Caco-2 (cell line): ENCODE results near the gene SHC1. TPM values are rescaled to one million over a fixed set of nuclear protein-coding genes. Genes with fewer than 3 reads are reported as not detected.

ENCODE experiments used
- BruUV-seq: library from RNA; stranded (reverse); fragments of 400-500 nt; replicated peaks from 2 replicates; lab custom pipeline; 2021; lab: Mats Ljungman, UMichigan
- CTCF ChIA-PET: fragments of 300-600 bp; sonication (Branson Sonifier 250); formaldehyde crosslinking; loops from one replicate; lab custom pipeline; 2022; ENCODE audit warnings: antibody characterized with exemption; lab: Charles Lee
- POLR2A ChIA-PET: fragments of 300-600 bp; sonication (Branson Sonifier 250); formaldehyde crosslinking; loops from one replicate; lab custom pipeline; 2022; ENCODE audit warnings: antibody characterized with exemption; lab: Charles Lee
- DNase-seq, 2 experiments: peaks; one replicate each; pipeline versions ENCODE4 v3.0.0 to v3.0.0-alpha.2; 2020 to 2022
- H3K27me3 ChIP-seq: replicated peaks from 2 replicates; pipeline ENCODE4 v1.6.0; 2011; ENCODE audit warnings: low read length; ENCODE audit not compliant: control insufficient read depth, insufficient read depth
- H3K36me3 ChIP-seq: 2 replicates; pipeline ENCODE4 v1.5.1; 2011; ENCODE audit warnings: low read length; ENCODE audit not compliant: control insufficient read depth, insufficient read depth
- H3K4me1 ChIP-seq: fragments of 250-450 bp; sonication (Bioruptor Pico); 2 replicates; pipeline ENCODE4 v1.5.1; 2020; ENCODE audit warnings: mild to moderate bottlenecking
- H3K4me3 ChIP-seq: 2 replicates; pipeline ENCODE4 v1.5.1; 2011; ENCODE audit warnings: low read depth, mild to moderate bottlenecking, control low read depth, low read length
- H3K9me3 ChIP-seq: fragments of 250-450 bp; sonication (Bioruptor Pico); 2 replicates; pipeline ENCODE4 v1.5.1; 2020; ENCODE audit warnings: mild to moderate bottlenecking, moderate library complexity
- H3K27ac Mint-ChIP-seq: one replicate; pipeline ENCODE4 v1.8.0; 2022; ENCODE audit warnings: mixed read lengths; ENCODE audit not compliant: unreplicated experiment
- H3K27me3 Mint-ChIP-seq: one replicate; pipeline ENCODE4 v1.8.0; 2022; ENCODE audit warnings: mixed read lengths; ENCODE audit not compliant: insufficient read depth, unreplicated experiment
- H3K36me3 Mint-ChIP-seq: one replicate; pipeline ENCODE4 v1.8.0; 2022; ENCODE audit warnings: mild to moderate bottlenecking, mixed read lengths; ENCODE audit not compliant: insufficient read depth, unreplicated experiment
- H3K4me1 Mint-ChIP-seq: one replicate; pipeline ENCODE4 v1.8.0; 2022; ENCODE audit warnings: low read depth, mixed read lengths; ENCODE audit not compliant: unreplicated experiment
- H3K4me3 Mint-ChIP-seq: one replicate; pipeline ENCODE4 v1.8.0; 2022; ENCODE audit warnings: mild to moderate bottlenecking, moderate library complexity, mixed read lengths; ENCODE audit not compliant: unreplicated experiment
- H3K9me3 Mint-ChIP-seq: one replicate; pipeline ENCODE4 v1.8.0; 2022; ENCODE audit warnings: mixed read lengths; ENCODE audit not compliant: unreplicated experiment
- CTCF ChIP-seq, 2 experiments: fragments of 200-600 bp in 1 of 2; IDR thresholded peaks; 1 replicate in 1 of 2; 2 replicates in 1 of 2; pipeline versions ENCODE4 v1.5.1 to v1.8.0; 2011 to 2022; ENCODE audit warnings: antibody characterized with exemption in 1 of 2, control low read depth in 1 of 2, inconsistent platforms in 1 of 2, low read depth in 1 of 2, low read length in 1 of 2, mild to moderate bottlenecking in 1 of 2, moderate library complexity in 1 of 2; ENCODE audit not compliant: insufficient read depth in 1 of 2, severe bottlenecking in 1 of 2, unreplicated experiment in 1 of 2
- intact Hi-C: fragments of 100-400 bp; cut with micrococcal nuclease; formaldehyde crosslinking; loops from one replicate; pipeline ENCODE4 v1.10.0; 2022; ENCODE audit not compliant: unreplicated experiment
- total RNA-seq: library from RNA; stranded (reverse); gene quantifications from 2 replicates; pipeline ENCODE4 v1.2.3, GENCODE V29; 2022

The SHC1 gene
- total RNA-seq, 1 experiment from 2014 or later = 59.6 TPM

DNA sequence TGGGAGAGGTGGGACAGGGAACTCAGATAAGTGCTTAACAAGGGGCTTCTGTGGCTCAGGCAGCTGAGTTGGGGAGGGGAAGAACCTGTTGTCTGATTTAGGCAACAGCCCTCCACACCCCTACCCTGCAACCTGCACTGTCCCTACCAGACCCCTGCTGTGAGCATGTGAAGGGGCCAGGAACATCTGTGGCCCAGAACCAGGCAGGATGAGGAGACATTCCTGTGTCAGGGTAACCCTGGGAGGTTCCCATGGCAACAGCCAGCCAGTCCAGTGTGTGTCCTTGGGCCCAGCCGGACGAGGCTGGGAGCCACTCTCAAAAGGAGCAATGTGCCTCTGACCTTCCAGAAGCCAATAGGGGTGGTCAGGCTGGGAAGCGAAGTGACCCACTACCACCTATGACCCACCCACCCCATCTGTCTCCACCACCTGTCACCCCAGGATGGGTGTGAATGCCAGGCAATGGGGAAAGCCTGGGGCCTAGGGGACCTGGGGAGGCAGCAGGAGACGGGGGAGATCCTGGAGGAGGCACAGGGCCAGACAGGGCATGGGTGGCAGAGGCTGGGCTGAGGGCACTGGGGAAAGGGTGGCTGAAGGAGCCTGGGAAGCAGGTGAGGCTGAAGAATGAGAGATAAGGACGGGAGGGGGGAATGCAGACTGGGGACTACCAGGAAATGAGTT, 29.1 kb downstream of the SHC1 start:
- POLR2A ChIA-PET = no interaction called here

GRCh38 chr1:154940651-154941194, 29.8 kb downstream of the SHC1 start:
- Histone ChIP-seq H3K9me3 (no peaks in the 10 kb centered on the region), H3K36me3 (no peaks in the 10 kb centered on the region), H3K4me3 (no peak overlapping the region), H3K27me3 (no peaks in the 10 kb centered on the region), H3K4me1 (peaks cover 18% of the 10 kb centered on the region)
- H3K27me3 Mint-ChIP-seq = no peaks in the 10 kb centered on the region
- peak overlapping the region; percentile 53 for H3K27ac Mint-ChIP-seq
- peaks cover 23% of the 10 kb centered on the region for H3K36me3 Mint-ChIP-seq
- H3K4me3 Mint-ChIP-seq = no peak overlapping the region
- POLR2A ChIA-PET = interaction anchor here (0.6 to 0.8 kb wide), 2 partner anchors 21 to 35 kb away, joined by 4 to 6 read pairs; partner anchors contain the start of gene PYGO2
- no TSS peak for BruUV-seq
- no peaks in the 10 kb centered on the region for H3K9me3 Mint-ChIP-seq
- peaks cover 31% of the 10 kb centered on the region for H3K4me1 Mint-ChIP-seq
- TF ChIP-seq CTCF (IDR thresholded peaks at IDR 0.05; ENCODE audit: insufficient read depth in 1 of 2, low read depth in 1 of 2, low read length in 1 of 2, severe bottlenecking in 1 of 2, unreplicated experiment in 1 of 2) = no peak
- DNase-seq = no peak
- CTCF ChIA-PET = interaction anchor here (0.5 to 0.6 kb wide), 3 partner anchors 8 to 55 kb away, joined by 3 to 5 read pairs (median 3); no protein-coding TSS in a partner anchor
- intact Hi-C loops = no loop called here

More for the DNA sequence above, 29.1 kb downstream of the SHC1 start:
- no peak for TF ChIP-seq CTCF (IDR thresholded peaks at IDR 0.05; ENCODE audit: insufficient read depth in 1 of 2, low read depth in 1 of 2, low read length in 1 of 2, severe bottlenecking in 1 of 2, unreplicated experiment in 1 of 2)
- DNase-seq = no peak
- Histone ChIP-seq H3K36me3 (no peaks in the 10 kb centered on the region), H3K9me3 (no peaks in the 10 kb centered on the region), H3K27me3 (no peaks in the 10 kb centered on the region), H3K4me1 (peaks cover 13% of the 10 kb centered on the region), H3K4me3 (no peak overlapping the region)
- intact Hi-C loops = no loop called here
- no peaks in the 10 kb centered on the region for H3K27me3 Mint-ChIP-seq
- peaks cover 31% of the 10 kb centered on the region for H3K4me1 Mint-ChIP-seq
- no TSS peak for BruUV-seq
- H3K4me3 Mint-ChIP-seq = no peak overlapping the region
- peaks cover 19% of the 10 kb centered on the region for H3K36me3 Mint-ChIP-seq
- no peaks in the 10 kb centered on the region for H3K9me3 Mint-ChIP-seq
- H3K27ac Mint-ChIP-seq = peak overlapping the region; percentile 53
- CTCF ChIA-PET = interaction anchor here (0.6 kb wide), 1 partner anchor 32 kb away, joined by 3 read pairs; no protein-coding TSS in a partner anchor

DNA sequence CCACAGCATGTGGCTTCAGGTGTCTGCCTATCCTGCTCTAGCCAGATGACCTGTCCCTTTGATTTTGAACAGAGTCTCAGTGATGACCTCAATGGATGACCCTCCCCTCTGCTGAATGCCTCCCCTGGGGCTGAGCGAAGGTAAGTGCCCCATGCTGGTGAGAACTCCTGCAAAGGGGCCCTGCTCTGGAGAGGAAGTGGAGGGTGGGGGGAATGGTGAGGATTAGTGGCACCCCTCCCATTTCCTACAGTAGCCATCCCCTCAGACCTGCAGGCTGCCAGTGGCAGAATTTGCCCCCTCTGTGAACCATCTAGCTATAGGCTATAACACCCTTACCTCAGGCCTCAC, 30.4 kb downstream of the SHC1 start:
- Histone ChIP-seq H3K27me3 (no peaks in the 10 kb centered on the region), H3K4me1 (peaks cover 18% of the 10 kb centered on the region), H3K36me3 (no peaks in the 10 kb centered on the region), H3K4me3 (no peak overlapping the region), H3K9me3 (no peaks in the 10 kb centered on the region)
- H3K4me1 Mint-ChIP-seq = peaks cover 31% of the 10 kb centered on the region
- intact Hi-C loops = no loop called here
- ChIA-PET CTCF (interaction anchor here (0.5 kb wide), 1 partner anchor 8 kb away, joined by 3 read pairs; no protein-coding TSS in a partner anchor), POLR2A (interaction anchor here (0.6 to 0.8 kb wide), 2 partner anchors 21 to 35 kb away, joined by 4 to 6 read pairs; partner anchors contain the start of gene PYGO2)
- peaks cover 23% of the 10 kb centered on the region for H3K36me3 Mint-ChIP-seq
- no peak overlapping the region for H3K27ac Mint-ChIP-seq
- H3K4me3 Mint-ChIP-seq = no peak overlapping the region
- DNase-seq = no peak
- no peaks in the 10 kb centered on the region for H3K27me3 Mint-ChIP-seq
- no peaks in the 10 kb centered on the region for H3K9me3 Mint-ChIP-seq
- no TSS peak for BruUV-seq
- TF ChIP-seq CTCF (IDR thresholded peaks at IDR 0.05; ENCODE audit: insufficient read depth in 1 of 2, low read depth in 1 of 2, low read length in 1 of 2, severe bottlenecking in 1 of 2, unreplicated experiment in 1 of 2) = no peak
